CD8-positive, alpha-beta memory T cell (primary cell): ENCODE measurements around the gene PABPC4L. TPM values are rescaled to one million over a fixed set of nuclear protein-coding genes. Genes with fewer than 3 reads are reported as not detected.
"Not testable (repeated sequence)": the region's sequence is repeated elsewhere in the genome, so short reads cannot be mapped to it uniquely, and the experiment has no call there.

Experiments
- CTCF ChIA-PET: fragments of 350-600 bp; sonication (Branson Sonifier 250); formaldehyde crosslinking; loops from one replicate; lab custom pipeline; 2021; ENCODE audit warnings: antibody characterized with exemption; lab: Charles Lee
- POLR2A ChIA-PET: fragments of 350-600 bp; sonication (Branson Sonifier 250); formaldehyde crosslinking; loops from one replicate; lab custom pipeline; 2021; ENCODE audit warnings: antibody characterized with exemption; lab: Charles Lee
- DNase-seq, 5 donors: peaks; one replicate each; pipeline versions ENCODE4 v3.0.0 to v3.0.0-alpha.2; 2020 to 2022; ENCODE audit warnings: mixed read lengths in 1 of 5
- H3K27ac ChIP-seq: one replicate; pipeline ENCODE4 v1.7.0; 2013; ENCODE audit warnings: low read depth, mild to moderate bottlenecking, low read length, moderate library complexity
- H3K27me3 ChIP-seq: 2 replicates; pipeline ENCODE4 v1.7.0; 2013; ENCODE audit warnings: low read length, mild to moderate bottlenecking; ENCODE audit not compliant: insufficient read depth, poor library complexity, severe bottlenecking
- H3K36me3 ChIP-seq: 2 replicates; pipeline ENCODE4 v1.7.0; 2013; ENCODE audit warnings: mild to moderate bottlenecking, low read length, moderate library complexity; ENCODE audit not compliant: insufficient read depth
- H3K4me1 ChIP-seq: 2 replicates; pipeline ENCODE4 v1.7.0; 2013; ENCODE audit warnings: mild to moderate bottlenecking, low read length, moderate library complexity; ENCODE audit not compliant: insufficient read depth
- H3K4me3 ChIP-seq: 2 replicates; pipeline ENCODE4 v1.7.0; 2013; ENCODE audit warnings: mild to moderate bottlenecking, low read length
- H3K9me3 ChIP-seq: 2 replicates; pipeline ENCODE4 v1.7.0; 2013; ENCODE audit warnings: mild to moderate bottlenecking, low read length
- H3K27ac Mint-ChIP-seq, 8 donors: one replicate each; pipeline ENCODE4 v1.8.0; 2020 to 2021; ENCODE audit warnings: mixed read lengths in 8 of 8, mild to moderate bottlenecking in 6 of 8, inconsistent platforms in 3 of 8, moderate library complexity in 3 of 8
- H3K27me3 Mint-ChIP-seq, 2 donors: one replicate each; pipeline ENCODE4 v1.8.0; 2020 to 2021; ENCODE audit warnings: mixed read lengths in 2 of 2, mild to moderate bottlenecking in 1 of 2, moderate library complexity in 1 of 2
- H3K36me3 Mint-ChIP-seq, 3 donors: one replicate each; pipeline ENCODE4 v1.8.0; 2020 to 2021; ENCODE audit warnings: mixed read lengths in 3 of 3, inconsistent platforms in 1 of 3, mild to moderate bottlenecking in 1 of 3
- H3K4me1 Mint-ChIP-seq, 3 donors: one replicate each; pipeline ENCODE4 v1.8.0; 2020 to 2021; ENCODE audit warnings: mixed read lengths in 3 of 3, inconsistent platforms in 1 of 3, mild to moderate bottlenecking in 1 of 3
- H3K4me3 Mint-ChIP-seq, 7 donors: one replicate each; pipeline ENCODE4 v1.8.0; 2020 to 2021; ENCODE audit warnings: mixed read lengths in 7 of 7, mild to moderate bottlenecking in 6 of 7, moderate library complexity in 4 of 7, inconsistent platforms in 2 of 7
- H3K9me3 Mint-ChIP-seq, 5 donors: one replicate each; pipeline ENCODE4 v1.8.0; 2020 to 2022; ENCODE audit warnings: mixed read lengths in 5 of 5, mild to moderate bottlenecking in 3 of 5, moderate library complexity in 2 of 5, inconsistent platforms in 1 of 5
- polyA plus RNA-seq: library from polyadenylated mRNA; unstranded; fragments of 300-500 nt; fragmentation: Illumina TruSeq; gene quantifications from one replicate; pipeline ENCODE4 v1.2.3, GENCODE V29; 2021
- total RNA-seq, 2 experiments: library from RNA; stranded (reverse); gene quantifications; one replicate each; pipeline ENCODE4 v1.2.3, GENCODE V29; 2021

PABPC4L gene
- total RNA-seq (not detected), polyA plus RNA-seq (not detected)

DNA sequence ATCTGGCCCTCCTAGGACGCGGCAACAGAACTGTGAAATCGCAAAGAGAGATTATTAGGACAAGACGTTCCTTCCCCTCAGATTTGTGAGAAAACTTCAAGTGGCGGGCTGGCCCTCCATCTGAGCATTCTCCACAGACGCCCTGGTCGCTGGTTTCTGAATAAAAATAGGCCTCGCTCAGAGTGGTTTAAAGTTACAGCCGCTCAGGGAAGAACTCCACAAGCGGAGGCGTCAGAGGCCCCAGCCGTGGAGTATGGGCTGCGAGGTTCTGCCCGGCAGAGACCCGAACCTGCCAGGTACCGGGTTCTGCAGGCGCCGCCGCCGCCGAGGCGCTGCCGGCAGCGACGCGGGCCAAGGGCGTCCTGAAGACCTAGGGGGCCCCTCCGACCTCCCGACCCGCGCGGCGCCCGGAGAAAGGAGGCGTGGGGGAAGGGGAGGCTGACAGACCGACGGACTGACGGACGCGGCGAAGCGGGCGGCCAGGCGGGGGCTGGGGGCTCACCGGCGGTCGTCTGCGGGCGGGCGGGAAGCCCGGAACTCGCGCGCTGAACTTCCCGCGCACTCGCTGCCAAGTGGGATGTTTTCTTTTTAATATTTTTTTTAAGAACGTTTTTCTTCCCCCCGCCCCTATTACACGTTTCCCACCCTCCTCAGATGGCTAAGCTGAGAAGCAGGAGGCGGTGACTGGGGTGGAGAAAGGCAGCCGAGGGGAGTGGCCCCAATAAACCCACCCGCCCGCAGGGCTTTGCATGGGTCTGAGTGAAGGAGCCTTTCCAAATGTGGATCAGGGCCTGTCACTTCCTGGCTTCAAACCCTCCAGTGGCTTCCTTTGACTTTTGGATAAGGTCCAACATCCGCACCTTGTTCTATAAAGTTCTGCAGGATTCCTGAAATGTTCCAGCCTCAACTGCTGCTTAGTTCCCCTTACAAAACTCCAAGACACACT lies at the start of gene PABPC4L:
Gene PABPC4L (minus strand): TSS at position 574 of the 946 bp plus-strand sequence. CDS start 770 bp downstream, outside the sequence.
- H3K27me3 Mint-ChIP-seq = no peaks in the 10 kb centered on the region
- no peak within 1 kb of the TSS for H3K4me3 Mint-ChIP-seq
- no peak within 1 kb of the TSS for H3K27ac Mint-ChIP-seq
- H3K36me3 Mint-ChIP-seq = no peaks in the 10 kb centered on the region
- H3K4me1 ChIP-seq = no peaks in the 10 kb centered on the region
- CTCF ChIA-PET = no interaction called here
- POLR2A ChIA-PET = no interaction called here
- no peaks in the 10 kb centered on the region for H3K4me1 Mint-ChIP-seq
- DNase-seq = no peak
- no peak within 1 kb of the TSS for H3K4me3 ChIP-seq
- no peaks in the 10 kb centered on the region for H3K36me3 ChIP-seq
- peaks cover 2 to 9% (median 7%) of the 10 kb centered on the region in 5 donors for H3K9me3 Mint-ChIP-seq
- no peaks in the 10 kb centered on the region for H3K9me3 ChIP-seq
- H3K27me3 ChIP-seq = no peaks in the 10 kb centered on the region
- H3K27ac ChIP-seq = no peak within 1 kb of the TSS

DNA sequence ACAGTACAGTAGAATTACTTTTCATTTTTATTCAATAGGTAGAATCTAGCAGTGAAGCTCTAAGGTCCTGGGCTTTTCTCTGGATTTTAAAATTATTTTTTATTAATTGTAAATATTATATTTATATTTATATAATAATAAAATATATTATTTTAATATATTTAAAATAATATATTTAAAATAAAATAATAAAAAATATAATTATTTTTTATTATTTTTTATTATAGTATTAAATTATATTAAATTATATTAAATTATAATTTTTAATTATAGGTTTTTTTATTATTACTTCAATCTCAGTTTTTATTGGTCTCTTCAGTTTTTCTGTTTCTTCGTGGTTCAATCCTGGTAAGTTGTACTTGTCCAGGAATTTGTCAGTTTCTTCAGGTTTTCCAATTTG lies 49.7 kb upstream of the PABPC4L start:
- H3K36me3 ChIP-seq = no peaks in the 10 kb centered on the region
- Mint-ChIP-seq H3K36me3 (no peaks in the 10 kb centered on the region), H3K27me3 (no peaks in the 10 kb centered on the region), H3K4me3 (no peak overlapping the region), H3K4me1 (no peaks in the 10 kb centered on the region), H3K9me3 (peaks cover 7 to 37% (median 10%) of the 10 kb centered on the region in 5 donors), H3K27ac (no peak overlapping the region)
- H3K27ac ChIP-seq = no peak overlapping the region
- CTCF ChIA-PET = no interaction called here
- POLR2A ChIA-PET = no interaction called here
- no peak for DNase-seq
- H3K27me3 ChIP-seq = no peaks in the 10 kb centered on the region
- no peaks in the 10 kb centered on the region for H3K9me3 ChIP-seq
- H3K4me1 ChIP-seq = no peaks in the 10 kb centered on the region
- no peak overlapping the region for H3K4me3 ChIP-seq

DNA sequence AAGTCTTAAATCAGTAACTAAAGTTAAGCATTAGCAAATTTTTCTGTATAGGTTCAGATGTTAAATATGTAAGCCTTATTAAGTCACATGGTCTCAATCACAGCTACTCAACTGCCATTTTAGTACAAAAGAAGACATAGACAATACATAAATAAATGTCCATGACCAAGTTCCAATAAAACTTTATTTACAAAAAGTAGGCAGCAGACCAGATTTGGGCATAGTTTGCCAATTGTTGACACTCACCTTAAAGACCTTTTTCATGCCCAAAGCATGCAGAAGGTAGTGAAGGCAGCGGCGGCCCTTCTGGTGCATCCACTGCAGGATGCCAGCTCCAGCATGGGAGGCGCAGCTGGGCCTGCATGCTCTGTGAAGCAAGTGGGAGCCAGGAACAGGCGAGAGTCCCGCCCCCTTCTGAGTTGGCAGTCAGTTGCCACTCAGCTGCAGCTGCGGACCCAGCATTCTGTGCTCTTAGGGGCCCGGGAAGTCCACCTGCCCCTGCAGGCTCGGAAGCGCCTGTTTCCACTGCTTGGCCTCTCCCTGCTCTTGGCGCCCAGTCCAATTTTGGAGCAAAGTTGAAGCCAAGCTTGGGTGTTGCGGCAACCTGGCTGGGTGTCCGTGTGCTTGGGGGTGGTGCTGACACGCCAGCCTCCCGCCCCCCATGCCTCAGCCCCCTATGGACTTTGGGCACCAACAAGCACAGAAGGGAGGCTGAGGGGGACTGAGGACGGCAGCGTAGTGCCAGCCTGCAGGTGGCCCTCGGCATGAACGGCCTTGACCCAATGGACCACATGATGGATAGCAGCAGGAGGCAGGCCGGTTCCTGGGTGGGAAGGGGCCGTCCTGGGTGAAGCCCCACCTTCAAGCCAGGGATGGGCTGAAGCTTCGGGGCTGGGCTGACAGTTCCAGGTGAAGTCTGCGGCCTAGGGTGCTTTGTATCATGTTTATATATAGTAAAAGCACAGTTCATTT lies 42.4 kb upstream of the PABPC4L start:
- CTCF ChIA-PET = no interaction called here
- Histone ChIP-seq H3K4me3 (no peak overlapping the region), H3K27ac (no peak overlapping the region), H3K9me3 (no peaks in the 10 kb centered on the region), H3K36me3 (no peaks in the 10 kb centered on the region), H3K27me3 (no peaks in the 10 kb centered on the region), H3K4me1 (no peaks in the 10 kb centered on the region)
- Mint-ChIP-seq H3K27ac (no peak overlapping the region), H3K36me3 (no peaks in the 10 kb centered on the region), H3K9me3 (peaks cover 3 to 31% (median 12%) of the 10 kb centered on the region in 5 donors), H3K27me3 (peaks cover 0 to 1% of the 10 kb centered on the region in 2 donors), H3K4me3 (no peak overlapping the region), H3K4me1 (no peaks in the 10 kb centered on the region)
- POLR2A ChIA-PET = no interaction called here
- DNase-seq = peak in 1 of 5 donors; percentile 39

DNA sequence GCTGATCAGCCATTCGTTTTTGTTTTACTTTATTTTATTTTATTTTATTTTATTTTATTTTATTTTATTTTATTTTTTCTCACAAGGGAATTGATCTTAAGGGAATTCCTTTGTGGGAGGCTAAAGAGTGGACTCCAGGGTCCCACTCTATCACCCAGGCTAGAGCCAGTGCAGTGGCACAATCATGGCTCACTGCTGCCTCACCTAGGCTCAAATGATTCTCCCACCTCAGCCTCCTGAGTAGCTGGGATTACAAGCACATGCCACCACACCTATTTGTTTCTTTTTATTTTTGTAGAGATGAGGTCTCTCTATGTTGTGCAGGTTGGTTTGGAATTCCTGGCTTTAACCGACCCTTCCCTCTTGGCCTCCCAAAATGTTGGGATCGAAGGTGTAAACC lies 17.5 kb upstream of the PABPC4L start:
- Mint-ChIP-seq H3K36me3 (no peaks in the 10 kb centered on the region), H3K9me3 (peaks cover 8 to 26% (median 10%) of the 10 kb centered on the region in 5 donors), H3K27me3 (no peaks in the 10 kb centered on the region), H3K27ac (peak overlapping the region in 1 of 8 donors; percentile 72), H3K4me1 (no peaks in the 10 kb centered on the region), H3K4me3 (no peak overlapping the region)
- H3K36me3 ChIP-seq = no peaks in the 10 kb centered on the region
- no peak overlapping the region for H3K27ac ChIP-seq
- H3K4me1 ChIP-seq = no peaks in the 10 kb centered on the region
- no peaks in the 10 kb centered on the region for H3K27me3 ChIP-seq
- ChIA-PET POLR2A (no interaction called here), CTCF (no interaction called here)
- H3K4me3 ChIP-seq = no peak overlapping the region
- H3K9me3 ChIP-seq = no peaks in the 10 kb centered on the region
- no peak for DNase-seq

DNA sequence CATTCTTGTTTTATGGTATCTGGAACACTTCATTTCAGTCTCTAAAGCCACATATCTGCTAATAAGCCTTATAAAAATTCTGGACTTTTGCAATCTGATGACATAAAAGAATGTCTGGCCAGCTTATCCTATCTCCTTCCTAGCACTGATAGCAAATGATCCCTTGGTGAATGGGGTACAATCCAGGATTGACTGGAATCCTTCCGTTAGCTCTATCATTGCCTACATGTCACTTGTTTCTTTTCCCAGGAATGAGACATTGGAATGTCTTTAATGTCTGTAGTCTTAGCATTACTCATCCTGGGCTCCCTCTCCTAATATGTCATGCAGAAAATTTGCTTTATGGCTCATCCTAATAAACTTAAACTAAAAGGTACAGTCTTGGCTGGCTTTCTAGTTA lies 14.8 kb upstream of the PABPC4L start:
- no peak overlapping the region for H3K27ac ChIP-seq
- Mint-ChIP-seq H3K4me3 (no peak overlapping the region), H3K36me3 (no peaks in the 10 kb centered on the region)

DNA sequence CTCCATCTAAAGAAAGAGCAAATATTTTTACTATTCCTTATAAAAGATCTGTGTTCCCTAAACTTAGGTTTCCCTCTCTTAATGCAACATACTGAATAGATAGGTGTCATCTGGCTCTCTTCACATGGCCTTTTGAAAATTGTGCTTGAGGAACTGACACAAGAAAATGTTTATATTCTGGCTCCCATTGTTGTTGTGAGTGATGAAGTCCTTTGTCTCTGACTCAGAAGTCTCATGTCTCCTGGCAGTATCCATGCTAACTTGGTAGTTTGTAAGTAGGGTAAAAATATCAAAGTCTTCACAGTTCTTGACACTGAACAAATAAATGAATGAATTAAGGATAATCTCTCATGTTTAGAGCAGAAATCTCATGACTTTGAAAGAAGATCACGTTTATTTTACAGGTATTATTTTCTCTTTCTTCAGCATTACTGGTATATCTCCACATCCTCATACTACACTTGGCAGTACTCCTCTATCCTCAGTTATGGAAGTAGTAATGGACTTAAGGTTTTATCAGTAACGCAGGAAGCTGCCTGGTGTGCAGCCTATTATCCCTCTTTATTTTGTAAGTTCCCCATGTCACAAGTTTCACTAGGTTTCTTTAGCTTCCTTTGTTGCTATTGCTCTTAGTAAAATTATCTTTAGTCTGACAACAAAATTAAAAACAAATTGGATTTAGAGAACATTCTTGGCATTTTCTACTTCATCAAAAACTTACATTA lies 14.2 kb upstream of the PABPC4L start:
- Mint-ChIP-seq H3K36me3 (no peaks in the 10 kb centered on the region), H3K9me3 (peaks cover 4 to 21% (median 11%) of the 10 kb centered on the region in 5 donors), H3K27me3 (no peaks in the 10 kb centered on the region)

More for the DNA sequence above, 14.8 kb upstream of the PABPC4L start:
- Histone ChIP-seq H3K27me3 (no peaks in the 10 kb centered on the region), H3K36me3 (no peaks in the 10 kb centered on the region), H3K4me3 (no peak overlapping the region), H3K9me3 (no peaks in the 10 kb centered on the region), H3K4me1 (no peaks in the 10 kb centered on the region)
- ChIA-PET CTCF (no interaction called here), POLR2A (no interaction called here)
- H3K9me3 Mint-ChIP-seq = peaks cover 5 to 21% (median 11%) of the 10 kb centered on the region in 5 donors
- no peak overlapping the region for H3K27ac Mint-ChIP-seq
- no peaks in the 10 kb centered on the region for H3K4me1 Mint-ChIP-seq
- DNase-seq = no peak
- no peaks in the 10 kb centered on the region for H3K27me3 Mint-ChIP-seq

DNA sequence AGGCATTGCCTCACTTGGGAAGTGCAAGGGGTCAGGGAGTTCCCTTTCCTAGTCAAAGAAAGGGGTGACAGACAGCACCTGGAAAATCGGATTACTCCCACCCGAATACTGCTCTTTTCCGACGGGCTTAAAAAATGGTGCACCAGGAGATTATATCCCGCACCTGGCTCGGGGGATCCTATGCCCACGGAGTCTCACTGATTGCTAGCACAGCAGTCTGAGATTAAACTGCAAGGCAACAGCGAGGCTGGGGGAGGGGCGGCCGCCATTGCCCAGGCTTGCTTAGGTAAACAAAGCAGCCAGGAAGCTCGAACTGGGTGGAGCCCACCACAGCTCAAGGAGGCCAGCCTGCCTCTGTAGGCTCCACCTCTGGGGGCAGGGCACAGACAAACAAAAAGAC lies 6.4 kb upstream of the PABPC4L start:
- POLR2A ChIA-PET, H3K9me3 ChIP-seq, H3K36me3 Mint-ChIP-seq, H3K4me3 Mint-ChIP-seq, H3K27me3 Mint-ChIP-seq, H3K27ac ChIP-seq, DNase-seq, H3K27ac Mint-ChIP-seq, H3K4me1 Mint-ChIP-seq, H3K36me3 ChIP-seq, CTCF ChIA-PET, H3K4me1 ChIP-seq, H3K4me3 ChIP-seq, H3K27me3 ChIP-seq: not testable (repeated sequence)
- peaks cover 8 to 18% (median 9%) of the 10 kb centered on the region in 5 donors for H3K9me3 Mint-ChIP-seq

More for the DNA sequence above, 14.2 kb upstream of the PABPC4L start:
- Histone ChIP-seq H3K4me1 (no peaks in the 10 kb centered on the region), H3K4me3 (no peak overlapping the region), H3K9me3 (no peaks in the 10 kb centered on the region), H3K27me3 (no peaks in the 10 kb centered on the region), H3K27ac (no peak overlapping the region), H3K36me3 (no peaks in the 10 kb centered on the region)
- Mint-ChIP-seq H3K4me1 (no peaks in the 10 kb centered on the region), H3K4me3 (no peak overlapping the region), H3K27ac (no peak overlapping the region)
- no peak for DNase-seq
- ChIA-PET CTCF (no interaction called here), POLR2A (no interaction called here)
